Left lung (tissue), 10 donors: Measurements from ENCODE around the gene GPBP1L1. TPM values are rescaled to one million over a fixed set of nuclear protein-coding genes. Genes with fewer than 3 reads are reported as not detected.
A peak's percentile ranks its signal among the peaks of the same experiment; 100 is the strongest.

Experiments used
- ATAC-seq: fragments of 200-7000 bp; cut with Tn5 transposase; one replicate; pipeline ENCODE4 v1.9.1; 2020; ENCODE audit warnings: moderate library complexity
- DNase-seq, 4 donors: peaks; one replicate each; pipeline ENCODE4 v3.0.0-alpha.2; 2013 to 2020
- H3K27ac ChIP-seq, 2 donors: fragments of 200-600 bp; sonication (generic) in 1 of 2; one replicate each; pipeline versions ENCODE4 v1.5.0 to v1.8.0; 2020 to 2021
- H3K27me3 ChIP-seq, 2 donors: fragments of 200-600 bp; sonication (generic) in 1 of 2; one replicate each; pipeline versions ENCODE4 v1.5.0 to v1.8.0; 2020 to 2021
- H3K36me3 ChIP-seq, 2 donors: fragments of 200-600 bp; sonication (generic) in 1 of 2; one replicate each; pipeline versions ENCODE4 v1.5.0 to v1.8.0; 2020 to 2021
- H3K4me1 ChIP-seq, 2 donors: fragments of 200-600 bp; one replicate each; pipeline ENCODE4 v1.8.0; 2021
- H3K4me3 ChIP-seq, 2 donors: fragments of 200-600 bp; sonication (generic) in 1 of 2; one replicate each; pipeline versions ENCODE4 v1.5.0 to v1.8.0; 2020 to 2021; ENCODE audit warnings: mild to moderate bottlenecking in 1 of 2
- H3K9me3 ChIP-seq, 2 donors: fragments of 200-600 bp; sonication (generic) in 1 of 2; one replicate each; pipeline versions ENCODE4 v1.5.0 to v1.8.0; 2020 to 2021
- intact Hi-C, 2 donors: fragments of 100-400 bp; cut with DNase I; formaldehyde crosslinking; loops; one replicate each; pipeline versions ENCODE4 v1.11.2 to v1.14.2; 2022
- polyA plus RNA-seq, 6 donors: library from polyadenylated mRNA; unstranded; fragments of 120-200 nt; gene quantifications; one replicate each; pipeline ENCODE4 v1.2.1, GENCODE V29; 2013; ENCODE audit not compliant: insufficient read length in 6 of 6
- total RNA-seq, 2 donors: library from RNA; stranded (reverse); fragmentation: NEBNext Ultra II Directional; extraction: Animal tissue kit (Norgen Biotek cat#: 25700); gene quantifications; one replicate each; pipeline ENCODE4 v1.2.1, GENCODE V29; 2021
- TF ChIP-seq, protein P1 (sequence below), 2 donors: fragments of 200-600 bp; sonication (generic) in 1 of 2; IDR thresholded peaks; one replicate each; pipeline versions ENCODE4 v1.5.0 to v1.8.0; 2021; ENCODE audit warnings: antibody characterized with exemption in 2 of 2
- donor health status: DM: no; HTN: yes; CAD: no.
- donor health status: DM: no; HTN: no; CAD: no.

GPBP1L1 gene
- total and polyA plus RNA-seq, 8 donors = 94.9 to 132 (median 111) TPM

GRCh38 chr1:45622524-45623394 is 63.6 kb downstream of the GPBP1L1 start:
- Histone ChIP-seq H3K4me1 (peaks cover 0 to 12% of the 10 kb centered on the region in 2 donors), H3K4me3 (no peak overlapping the region), H3K27ac (peak overlapping the region in 1 of 2 donors; percentile 70), H3K9me3 (no peaks in the 10 kb centered on the region), H3K36me3 (peaks cover 2 to 92% of the 10 kb centered on the region in 2 donors), H3K27me3 (no peaks in the 10 kb centered on the region)
- DNase-seq (peak in 2 of 4 donors; percentile 9 to 79), ATAC-seq (peak; percentile 11)
- TF ChIP-seq, protein P1, sequence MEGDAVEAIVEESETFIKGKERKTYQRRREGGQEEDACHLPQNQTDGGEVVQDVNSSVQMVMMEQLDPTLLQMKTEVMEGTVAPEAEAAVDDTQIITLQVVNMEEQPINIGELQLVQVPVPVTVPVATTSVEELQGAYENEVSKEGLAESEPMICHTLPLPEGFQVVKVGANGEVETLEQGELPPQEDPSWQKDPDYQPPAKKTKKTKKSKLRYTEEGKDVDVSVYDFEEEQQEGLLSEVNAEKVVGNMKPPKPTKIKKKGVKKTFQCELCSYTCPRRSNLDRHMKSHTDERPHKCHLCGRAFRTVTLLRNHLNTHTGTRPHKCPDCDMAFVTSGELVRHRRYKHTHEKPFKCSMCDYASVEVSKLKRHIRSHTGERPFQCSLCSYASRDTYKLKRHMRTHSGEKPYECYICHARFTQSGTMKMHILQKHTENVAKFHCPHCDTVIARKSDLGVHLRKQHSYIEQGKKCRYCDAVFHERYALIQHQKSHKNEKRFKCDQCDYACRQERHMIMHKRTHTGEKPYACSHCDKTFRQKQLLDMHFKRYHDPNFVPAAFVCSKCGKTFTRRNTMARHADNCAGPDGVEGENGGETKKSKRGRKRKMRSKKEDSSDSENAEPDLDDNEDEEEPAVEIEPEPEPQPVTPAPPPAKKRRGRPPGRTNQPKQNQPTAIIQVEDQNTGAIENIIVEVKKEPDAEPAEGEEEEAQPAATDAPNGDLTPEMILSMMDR (IDR thresholded peaks at IDR 0.05) = no peak
- intact Hi-C loops = no loop called here

DNA sequence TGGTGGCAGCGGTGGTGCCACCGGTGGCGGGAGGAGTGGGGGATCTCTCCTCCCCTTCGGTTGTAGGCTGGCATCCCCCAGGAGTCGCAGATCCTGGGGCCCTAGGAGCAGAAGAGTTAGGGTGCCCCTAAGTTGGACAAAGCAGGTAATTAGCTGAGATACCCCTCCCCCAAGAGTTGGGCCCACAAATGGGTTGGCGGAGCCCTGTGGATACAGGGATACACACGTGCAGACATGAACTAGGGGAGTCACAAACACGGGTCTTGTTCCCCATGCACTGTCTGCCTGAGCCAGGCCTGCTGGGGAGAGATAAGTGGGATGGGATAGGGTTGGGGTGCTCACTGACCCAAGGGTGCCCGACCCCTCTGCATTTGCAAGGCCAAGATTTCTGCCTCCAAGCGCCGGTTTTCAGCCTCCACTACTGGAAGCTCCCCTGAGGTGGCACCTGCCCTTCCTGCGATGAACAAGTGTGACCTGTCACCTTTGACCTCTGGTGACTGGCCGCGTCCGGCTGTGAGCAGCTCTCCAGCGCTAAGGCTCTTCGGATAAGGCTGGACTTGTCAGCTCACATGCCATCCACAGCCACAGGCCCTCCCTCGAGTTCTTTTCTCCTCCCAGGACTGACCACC is 64.3 kb downstream of the GPBP1L1 start:
- peak; percentile 9 for ATAC-seq
- H3K36me3 ChIP-seq = peaks cover 0 to 92% of the 10 kb centered on the region in 2 donors

GRCh38 chr1:45621501-45621836 is 64.9 kb downstream of the GPBP1L1 start:
- H3K27me3 ChIP-seq = no peaks in the 10 kb centered on the region
- peak overlapping the region; percentile 17 to 70 for H3K27ac ChIP-seq
- no peak overlapping the region for H3K4me3 ChIP-seq
- peaks cover 0 to 92% of the 10 kb centered on the region in 2 donors for H3K36me3 ChIP-seq
- intact Hi-C loops = no loop called here
- H3K4me1 ChIP-seq = peaks cover 0 to 12% of the 10 kb centered on the region in 2 donors
- TF ChIP-seq, protein P1 (IDR thresholded peaks at IDR 0.05) = no peak
- DNase-seq (no peak), ATAC-seq (peak; percentile 15)
- no peaks in the 10 kb centered on the region for H3K9me3 ChIP-seq

More for the DNA sequence above, 64.3 kb downstream of the GPBP1L1 start:
- no peak overlapping the region for H3K4me3 ChIP-seq
- H3K27ac ChIP-seq = peak overlapping the region; percentile 17 to 70
- H3K9me3 ChIP-seq = no peaks in the 10 kb centered on the region
- H3K4me1 ChIP-seq = peaks cover 0 to 12% of the 10 kb centered on the region in 2 donors
- TF ChIP-seq, protein P1 (IDR thresholded peaks at IDR 0.05) = no peak
- intact Hi-C loops = no loop called here
- no peaks in the 10 kb centered on the region for H3K27me3 ChIP-seq
- DNase-seq = no peak

- no peak overlapping the region for H3K4me3 ChIP-seq
- intact Hi-C loops = no loop called here
- H3K4me1 ChIP-seq = peaks cover 0 to 12% of the 10 kb centered on the region in 2 donors
- H3K9me3 ChIP-seq = no peaks in the 10 kb centered on the region
- H3K27ac ChIP-seq = peak overlapping the region; percentile 17 to 70
- DNase-seq = no peak
- ATAC-seq = no peak
- no peaks in the 10 kb centered on the region for H3K27me3 ChIP-seq
- peaks cover 0 to 92% of the 10 kb centered on the region in 2 donors for H3K36me3 ChIP-seq
- TF ChIP-seq, protein P1 (IDR thresholded peaks at IDR 0.05) = no peak
Observed at GRCh38 chr1:45620588-45621500, 65.5 kb downstream of the GPBP1L1 start.
